Measurements from ENCODE around the gene IL1A.

DNA sequence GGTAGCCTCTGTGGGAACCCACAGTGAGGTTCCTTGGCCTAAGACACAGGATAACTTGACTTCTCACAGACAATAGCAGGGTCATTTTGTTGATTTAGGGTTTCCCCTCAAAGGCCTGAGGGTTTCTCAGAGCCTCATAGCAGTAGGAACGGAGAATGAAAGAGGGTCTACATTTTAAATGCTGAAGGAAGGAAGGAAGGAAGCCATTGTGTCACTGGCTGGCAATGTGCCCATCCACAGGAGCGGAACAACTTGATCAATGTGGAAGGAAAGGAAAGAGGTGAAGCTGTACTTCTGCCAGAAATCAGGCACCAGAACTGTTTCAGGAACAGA lies 47.2 kb upstream of the IL1A start:
- no peak for TF ChIP-seq ZNF70 (CRISPR knock-in tag; IDR thresholded peaks at IDR 0.05)
- no peak for TF ChIP-seq ZFP3 (CRISPR knock-in tag; IDR thresholded peaks at IDR 0.05)
- no peak for TF ChIP-seq TOX (CRISPR knock-in tag; IDR thresholded peaks at IDR 0.05; ENCODE audit: borderline replicate concordance)
